Testis (tissue), 3 donors: ENCODE results near the gene BBC3. TPM values are rescaled to one million over a fixed set of nuclear protein-coding genes. Genes with fewer than 3 reads are reported as not detected.

Experiments used
- DNase-seq: peaks from one replicate; pipeline ENCODE4 v3.0.0-alpha.2; 2019
- H3K27ac ChIP-seq, 2 donors: fragments of 200-600 bp; sonication (generic); one replicate each; pipeline ENCODE4 v1.5.1; 2019
- H3K27me3 ChIP-seq: fragments of 200-600 bp; sonication (generic); one replicate; pipeline ENCODE4 v1.5.1; 2019
- H3K36me3 ChIP-seq: fragments of 200-600 bp; sonication (generic); one replicate; pipeline ENCODE4 v1.5.1; 2017; ENCODE audit warnings: low read depth; ENCODE audit errors: missing control alignments
- H3K4me1 ChIP-seq: fragments of 200-600 bp; sonication (generic); one replicate; pipeline ENCODE4 v1.5.1; 2019
- H3K4me3 ChIP-seq, 2 donors: fragments of 200-600 bp; sonication (generic); one replicate each; pipeline ENCODE4 v1.5.1; 2017 to 2019
- H3K9me3 ChIP-seq: fragments of 200-600 bp; sonication (generic); one replicate; pipeline ENCODE4 v1.5.1; 2017
- CTCF ChIP-seq, 3 experiments: fragments of 450-650 bp in 2 of 3; fragments of 200-600 bp in 1 of 3; sonication (generic) in 1 of 3; IDR thresholded peaks; one replicate each; pipeline ENCODE4 v1.5.1; 2016 to 2019; ENCODE audit warnings: antibody characterized with exemption in 3 of 3, mild to moderate bottlenecking in 2 of 3, moderate library complexity in 1 of 3
- POLR2A ChIP-seq: fragments of 450-650 bp; IDR thresholded peaks from one replicate; pipeline ENCODE4 v1.6.1; 2017; ENCODE audit warnings: antibody characterized with exemption, mild to moderate bottlenecking, moderate library complexity
- WGBS, 2 donors: methylation state at CpG; one replicate each; pipeline ENCODE4 v1.1.5; 2018; 5-methylcytosine and 5-hydroxymethylcytosine counted together
- intact Hi-C: fragments of 100-400 bp; cut with DNase I; formaldehyde crosslinking; loops from one replicate; pipeline ENCODE4 v1.15.1; 2023; ENCODE audit warnings: low total_unique reads
- polyA plus RNA-seq: library from polyadenylated mRNA; stranded (reverse); fragments of 350-450 nt; fragmentation: Illumina TruSeq; extraction: RNeasy Lipid Tissue Mini Kit (QIAGEN cat#74804); gene quantifications from one replicate; pipeline ENCODE4 v1.2.3, GENCODE V29; 2014; ENCODE audit warnings: low read depth, low replicate concordance; ENCODE audit not compliant: insufficient read depth
- total RNA-seq, 2 donors: library from RNA; depleted of rRNA; stranded (reverse); fragments of >200 nt; gene quantifications; one replicate each; pipeline ENCODE4 v1.2.3, GENCODE V29; 2016

BBC3 gene
- total and polyA plus RNA-seq, 3 donors from 2014 or later: 3.3 to 10.2 (median 10.0) TPM

GRCh38 chr19:47186446-47187334 is 44.3 kb downstream of the BBC3 start:
- Histone ChIP-seq H3K27me3 (no peaks in the 10 kb centered on the region), H3K36me3 (no peaks in the 10 kb centered on the region), H3K9me3 (no peaks in the 10 kb centered on the region), H3K4me3 (no peak overlapping the region), H3K4me1 (peaks cover 19% of the 10 kb centered on the region), H3K27ac (no peak overlapping the region)
- 84 to 89% methylated on average over 17 of the region's 17 CpGs for WGBS, 2 donors
- intact Hi-C loops: no loop called here
- TF ChIP-seq CTCF (IDR thresholded peaks at IDR 0.05) (no peak), POLR2A (no peak)
- DNase-seq: no peak

- Histone ChIP-seq H3K36me3 (no peaks in the 10 kb centered on the region), H3K27ac (no peak overlapping the region), H3K27me3 (no peaks in the 10 kb centered on the region), H3K9me3 (no peaks in the 10 kb centered on the region), H3K4me3 (no peak overlapping the region), H3K4me1 (no peaks in the 10 kb centered on the region)
- DNase-seq: no peak
- TF ChIP-seq CTCF (IDR thresholded peaks at IDR 0.05): no peak
- intact Hi-C loops: no loop called here
- 52 to 58% methylated on average over 2 of the region's 2 CpGs for WGBS, 2 donors
These were observed 47.4 kb downstream of the BBC3 start for GRCh38 chr19:47183601-47184000.

- intact Hi-C loops: no loop called here
- H3K36me3 ChIP-seq: no peaks in the 10 kb centered on the region
- H3K27ac ChIP-seq: no peak overlapping the region
- no peaks in the 10 kb centered on the region for H3K4me1 ChIP-seq
- no peaks in the 10 kb centered on the region for H3K9me3 ChIP-seq
- WGBS, 2 donors: 82 to 94% methylated on average over 4 of the region's 4 CpGs
- TF ChIP-seq POLR2A: no peak
- no peak for TF ChIP-seq CTCF (IDR thresholded peaks at IDR 0.05)
- no peaks in the 10 kb centered on the region for H3K27me3 ChIP-seq
- DNase-seq: no peak
- no peak overlapping the region for H3K4me3 ChIP-seq
These were observed 51.2 kb downstream of the BBC3 start for GRCh38 chr19:47179653-47180310.

GRCh38 chr19:47176627-47177090 is 54.3 kb downstream of the BBC3 start:
- 27 to 42% methylated on average over 5 of the region's 5 CpGs for WGBS, 2 donors

More at GRCh38 chr19:47176627-47177090, 54.3 kb downstream of the BBC3 start:
- Histone ChIP-seq H3K36me3 (no peaks in the 10 kb centered on the region), H3K4me1 (no peaks in the 10 kb centered on the region), H3K9me3 (no peaks in the 10 kb centered on the region), H3K27ac (no peak overlapping the region), H3K4me3 (no peak overlapping the region), H3K27me3 (no peaks in the 10 kb centered on the region)
- DNase-seq: no peak
- intact Hi-C loops: no loop called here
- TF ChIP-seq CTCF (IDR thresholded peaks at IDR 0.05) (no peak), POLR2A (no peak)
